NCI-H2196 (cell line): ENCODE data around the gene SHROOM3.

Experiments used
- DNase-seq: peaks from one replicate; lab custom pipeline; 2025; ENCODE audit not compliant: unreplicated experiment; lab: John Stamatoyannopoulos, UW

SHROOM3 gene

GRCh38 chr4:76762137-76763130 is 327.4 kb downstream of the SHROOM3 start:
- no peak for DNase-seq

DNA sequence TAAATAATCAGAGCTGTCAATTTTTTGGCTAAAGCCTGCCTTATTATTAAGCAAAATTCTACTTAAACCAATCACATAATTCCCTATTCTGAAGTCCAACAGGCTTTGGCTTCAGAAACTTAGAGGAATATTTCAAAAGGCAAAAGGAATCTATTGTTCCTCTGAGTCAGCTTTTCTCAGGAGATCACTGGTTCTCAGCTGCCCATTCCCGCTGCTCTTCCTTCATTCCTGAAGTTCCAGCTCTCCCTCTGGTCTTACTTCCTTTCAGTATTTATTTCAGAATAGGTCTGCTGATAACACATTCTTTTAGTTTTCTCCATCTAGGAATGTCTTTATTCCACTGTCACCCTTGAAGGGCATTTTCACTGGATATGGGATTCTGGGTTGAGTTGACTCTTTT is 329.2 kb downstream of the SHROOM3 start:
- no peak for DNase-seq

- DNase-seq = no peak
Measured at GRCh38 chr4:76765473-76766183, 330.6 kb downstream of the SHROOM3 start.

GRCh38 chr4:76767983-76768382 is 333.0 kb downstream of the SHROOM3 start:
- no peak for DNase-seq

DNA sequence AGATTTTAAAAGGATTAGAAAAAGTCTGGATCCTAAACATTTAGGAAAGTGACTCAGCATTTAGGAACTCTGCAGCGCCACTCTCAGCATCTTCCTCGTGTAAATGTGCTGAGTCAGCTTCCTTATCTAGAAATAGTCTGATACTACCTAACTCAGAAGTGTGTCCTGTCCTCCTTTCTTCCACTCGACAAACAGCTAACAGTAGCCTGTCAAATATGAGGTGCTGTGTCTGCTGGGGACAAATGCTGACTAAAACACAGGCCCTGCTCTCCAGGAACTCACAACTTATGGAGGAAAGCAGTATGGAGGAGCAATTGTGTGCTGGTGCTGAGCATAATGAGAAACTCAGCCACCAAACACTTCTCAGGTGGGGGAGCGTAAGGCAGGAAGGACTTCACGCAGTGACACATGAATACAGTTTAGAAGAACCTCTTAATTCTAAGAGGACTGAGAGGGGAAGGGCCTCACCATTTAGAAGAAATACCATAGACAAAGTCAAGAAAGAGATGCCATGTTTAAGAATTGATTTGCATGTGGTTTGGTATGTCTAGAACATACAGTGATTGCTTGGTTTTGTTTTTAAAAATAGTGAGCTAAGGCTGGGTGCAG is 337.6 kb downstream of the SHROOM3 start:
- no peak for DNase-seq

DNA sequence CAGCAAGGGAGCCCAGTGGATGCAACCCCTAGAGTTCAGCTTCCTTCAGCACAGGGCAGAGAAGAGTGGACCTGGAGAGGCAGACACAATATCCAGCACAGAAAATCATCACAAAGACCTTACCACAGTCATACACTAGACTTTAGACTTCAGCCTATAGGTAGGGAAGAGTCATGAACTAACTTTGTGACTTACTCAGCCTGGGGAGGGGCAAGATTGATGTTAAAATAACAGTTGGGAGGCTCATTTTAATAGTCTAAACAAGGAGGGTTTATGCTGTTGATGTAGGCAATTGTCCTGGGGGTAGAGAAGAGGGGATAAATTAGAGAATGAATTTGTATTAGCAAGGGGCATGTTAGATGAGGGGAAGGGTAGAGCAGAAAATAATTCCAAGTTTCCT is 338.7 kb downstream of the SHROOM3 start:
- no peak for DNase-seq

- DNase-seq = peak; percentile 4
Measured at GRCh38 chr4:76779740-76780459, 344.9 kb downstream of the SHROOM3 start.

DNA sequence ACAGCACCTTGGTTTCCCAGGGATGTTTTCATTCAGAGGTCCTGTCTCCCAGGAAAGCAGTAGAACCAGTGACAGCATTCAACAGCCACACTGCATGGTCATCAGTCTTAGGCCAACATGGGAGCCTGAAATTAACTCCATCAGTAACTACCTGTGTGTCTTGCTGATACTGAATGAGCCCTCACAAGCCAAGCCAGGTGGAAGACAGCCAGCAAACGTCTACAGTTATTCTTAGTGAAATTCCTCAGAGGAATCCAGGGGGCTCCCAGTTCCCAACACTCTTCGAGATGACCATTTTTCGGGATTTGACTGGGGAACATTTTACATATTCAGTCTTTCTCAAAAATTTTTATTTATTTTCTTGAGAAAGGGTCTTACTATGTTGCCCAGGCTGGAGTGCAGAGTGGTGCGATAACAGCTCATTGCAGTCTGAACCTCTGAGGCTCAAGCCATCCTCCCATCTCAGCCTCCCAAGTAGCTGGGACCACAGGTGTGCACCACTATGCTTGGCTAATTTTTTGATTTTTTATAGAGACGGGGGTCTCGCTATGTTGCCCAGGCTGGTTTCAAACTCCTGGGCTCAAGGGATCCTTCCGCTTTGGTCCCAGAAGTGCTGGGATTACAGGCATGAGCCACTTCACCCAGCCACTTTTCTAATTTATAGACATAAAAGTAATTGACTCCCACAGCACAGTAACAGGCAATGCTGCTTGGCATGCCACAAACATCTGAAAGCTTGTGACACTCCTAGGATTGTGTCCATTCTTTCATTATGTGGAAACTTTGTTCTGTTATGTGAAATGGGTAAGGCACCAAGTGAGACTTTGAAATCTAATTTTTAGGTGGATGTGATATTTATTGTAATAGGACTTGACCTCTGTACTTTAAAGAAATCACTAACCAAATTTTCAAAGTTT is 346.0 kb downstream of the SHROOM3 start:
- DNase-seq = no peak

DNA sequence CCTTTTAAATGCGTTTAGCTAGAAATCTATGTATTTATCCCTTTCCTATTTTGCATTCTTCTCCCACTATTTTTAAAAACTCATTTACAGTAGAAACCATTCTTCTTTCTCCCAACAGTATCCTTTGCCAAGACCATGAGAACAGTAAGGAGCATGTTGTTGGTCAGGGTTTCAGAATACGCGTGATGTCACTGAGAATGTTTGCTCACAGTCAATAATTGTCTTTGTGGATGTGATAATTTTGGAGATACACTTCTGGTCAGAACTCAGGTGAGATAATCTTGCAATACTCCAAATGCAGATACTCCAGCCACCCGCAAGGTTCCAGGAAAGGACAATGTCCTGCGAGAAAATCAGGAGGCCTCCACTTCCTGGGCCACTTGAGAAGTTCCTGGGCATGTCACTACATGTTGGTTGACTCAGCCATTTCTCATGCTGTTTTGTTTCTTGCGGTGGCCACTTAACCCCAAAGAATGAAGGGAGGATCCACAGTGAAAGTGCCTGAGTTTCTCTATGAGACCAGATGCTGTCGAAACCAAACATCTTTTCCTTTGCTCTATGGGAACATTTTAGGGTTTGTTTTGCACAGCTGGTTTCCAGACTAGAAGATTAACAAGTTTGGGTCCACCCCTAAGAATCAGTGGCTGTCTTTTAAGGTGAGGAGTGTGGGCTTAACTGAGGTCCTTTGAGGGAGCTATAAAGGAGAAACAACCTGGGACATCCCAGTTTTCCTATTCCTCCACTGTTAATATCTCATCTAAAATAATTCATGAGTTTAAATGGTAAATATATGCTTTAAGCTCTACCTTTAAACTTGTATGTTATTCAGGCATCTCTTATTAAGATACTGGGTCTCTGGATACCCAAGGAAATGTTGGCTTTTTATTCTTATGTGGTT is 346.9 kb downstream of the SHROOM3 start:
- peak; percentile 62 for DNase-seq

DNA sequence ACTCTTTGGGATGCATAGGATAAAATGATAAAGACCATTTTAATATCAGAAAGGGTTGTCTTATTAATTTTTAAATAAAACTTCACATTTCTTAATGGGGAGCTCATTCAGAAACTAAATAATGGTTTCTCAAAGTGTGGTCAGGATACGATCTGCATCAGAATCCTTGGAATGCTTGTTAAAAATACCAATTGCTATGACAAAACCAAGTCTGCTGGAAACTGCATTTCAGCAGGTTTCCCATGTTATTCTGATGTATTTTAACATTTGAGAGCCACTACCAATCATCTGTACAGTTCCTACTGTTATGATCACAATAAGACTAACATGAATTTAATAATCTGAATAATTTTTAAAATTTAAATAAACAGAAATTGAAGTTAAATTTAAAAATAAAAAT is 347.8 kb downstream of the SHROOM3 start:
- DNase-seq = no peak

- no peak for DNase-seq
Measured at GRCh38 chr4:76783836-76784235, 348.8 kb downstream of the SHROOM3 start.

DNA sequence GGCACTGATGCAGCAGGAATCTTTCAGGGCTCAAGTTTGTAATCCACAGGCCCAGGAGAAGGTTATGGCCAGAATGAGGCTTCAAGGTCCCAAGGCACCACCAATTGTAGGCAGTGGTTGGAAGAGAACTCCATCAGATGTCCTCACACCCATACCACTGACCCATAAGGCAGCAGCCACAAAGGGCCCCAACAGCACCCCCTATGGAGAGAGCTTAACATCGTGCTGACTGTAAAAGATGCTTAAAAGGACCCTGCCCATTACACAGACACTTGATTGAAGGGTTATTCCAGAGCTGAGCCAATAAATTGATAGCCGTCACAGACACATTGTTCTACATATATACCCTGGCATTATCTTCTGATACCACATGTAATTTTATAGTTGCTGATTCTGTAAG is 349.2 kb downstream of the SHROOM3 start:
- DNase-seq = no peak

- DNase-seq = no peak
Measured at GRCh38 chr4:76787898-76788297, 352.9 kb downstream of the SHROOM3 start.

DNA sequence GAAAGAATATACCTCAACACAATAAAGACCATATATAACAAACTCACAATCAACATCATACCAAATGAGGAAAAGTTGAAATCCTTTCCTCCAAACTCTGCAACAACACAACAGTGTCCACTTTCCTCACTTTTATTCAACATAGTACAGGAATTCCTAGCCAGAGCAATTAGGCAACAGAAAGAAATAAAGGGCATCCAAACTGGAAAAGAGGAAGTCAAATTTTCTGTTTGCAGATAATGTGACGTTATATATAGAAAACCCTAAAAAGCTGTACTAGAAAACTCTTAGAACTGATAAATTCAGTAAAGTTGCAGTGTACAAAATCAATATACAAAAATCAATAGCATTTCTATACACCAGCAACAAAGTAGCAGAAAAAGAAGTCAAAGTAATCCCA is 355.3 kb downstream of the SHROOM3 start:
- DNase-seq = no peak

DNA sequence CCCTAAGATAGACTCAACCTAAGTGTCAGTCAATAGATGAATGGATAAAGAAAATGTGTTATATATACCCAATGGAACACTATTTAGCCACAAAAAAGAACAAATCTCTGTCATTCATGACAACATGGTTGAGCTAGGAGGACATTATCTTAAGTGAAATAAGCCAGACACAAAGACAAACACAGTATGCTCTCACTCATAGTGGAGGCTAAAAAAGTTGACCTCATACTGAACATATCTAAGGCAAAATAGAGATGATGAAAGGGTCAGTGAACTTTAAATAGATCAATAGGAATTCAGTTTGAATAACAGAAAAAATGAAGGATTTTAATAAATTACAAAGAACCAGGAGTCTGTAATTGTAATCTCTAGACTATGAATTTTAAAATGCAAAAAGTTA is 356.4 kb downstream of the SHROOM3 start:
- no peak for DNase-seq

GRCh38 chr4:76792418-76792817 is 357.4 kb downstream of the SHROOM3 start:
- DNase-seq = no peak

GRCh38 chr4:76795243-76795642 is 360.2 kb downstream of the SHROOM3 start:
- no peak for DNase-seq

- no peak for DNase-seq
Measured at GRCh38 chr4:76799140-76799539, 364.1 kb downstream of the SHROOM3 start.

DNA sequence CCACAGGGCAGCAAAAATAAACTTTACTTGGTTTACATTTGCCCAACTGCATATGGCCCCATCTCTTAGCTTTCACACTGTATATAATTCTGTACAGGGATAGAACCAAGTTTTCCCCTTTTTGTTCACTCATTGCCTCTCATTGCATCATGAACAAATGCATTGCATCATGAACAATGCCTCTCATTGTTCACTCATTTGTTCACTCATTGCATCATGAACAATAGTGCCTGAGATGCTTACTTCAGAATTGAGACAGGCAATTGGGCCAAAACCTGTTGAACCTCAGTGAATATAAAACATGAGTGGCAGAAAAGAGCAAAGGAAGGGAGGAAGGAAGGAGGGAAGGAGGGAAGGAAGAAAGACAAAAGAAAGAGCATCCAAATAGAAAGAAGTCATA is 364.7 kb downstream of the SHROOM3 start:
- DNase-seq = no peak
